HG03432 (cell line): Measurements from ENCODE around the gene MEX3B.

Experiments used
- ATAC-seq: cut with Tn5 transposase; IDR thresholded peaks from one replicate; pipeline ENCODE4 v1.9.1; 2021; ENCODE audit warnings: mild to moderate bottlenecking, moderate library complexity; ENCODE audit not compliant: unreplicated experiment

The MEX3B gene

GRCh38 chr15:82045892-82046665 is at the start of gene MEX3B:
MEX3B (minus strand) TSS chr15:82046018; CDS start chr15:82045705, 313 bp downstream.
- peak; percentile 80 for ATAC-seq

- ATAC-seq = no peak
Observed at GRCh38 chr15:82093774-82094211, 48.0 kb upstream of the MEX3B start.

- no peak for ATAC-seq
Observed at GRCh38 chr15:82093325-82093724, 47.5 kb upstream of the MEX3B start.

- no peak for ATAC-seq
Observed at GRCh38 chr15:82091636-82092140, 45.9 kb upstream of the MEX3B start.

GRCh38 chr15:82086243-82086995 is 40.6 kb upstream of the MEX3B start:
- ATAC-seq = no peak

GRCh38 chr15:82081914-82082762 is 36.3 kb upstream of the MEX3B start:
- no peak for ATAC-seq

GRCh38 chr15:82080774-82081173 is 35.0 kb upstream of the MEX3B start:
- no peak for ATAC-seq

GRCh38 chr15:82079736-82080135 is 33.9 kb upstream of the MEX3B start:
- ATAC-seq = no peak

GRCh38 chr15:82074610-82075009 is 28.8 kb upstream of the MEX3B start:
- ATAC-seq = no peak

GRCh38 chr15:82072926-82073537 is 27.2 kb upstream of the MEX3B start:
- ATAC-seq = no peak

- no peak for ATAC-seq
Observed at GRCh38 chr15:82066455-82066854, 20.6 kb upstream of the MEX3B start.

GRCh38 chr15:82064824-82065223 is 19.0 kb upstream of the MEX3B start:
- ATAC-seq = no peak

GRCh38 chr15:82062479-82063454 is 16.9 kb upstream of the MEX3B start:
- ATAC-seq = no peak

- ATAC-seq = no peak
Observed at GRCh38 chr15:82060817-82061216, 15.0 kb upstream of the MEX3B start.

- ATAC-seq = no peak
Observed at GRCh38 chr15:82058517-82059204, 12.8 kb upstream of the MEX3B start.

GRCh38 chr15:82058026-82058425 is 12.2 kb upstream of the MEX3B start:
- no peak for ATAC-seq

- ATAC-seq = no peak
Observed at GRCh38 chr15:82056958-82057823, 11.4 kb upstream of the MEX3B start.

GRCh38 chr15:82052751-82053150 is 6.9 kb upstream of the MEX3B start:
- no peak for ATAC-seq
